ENCODE results near the gene ANKRD29. TPM values are rescaled to one million over a fixed set of nuclear protein-coding genes. Genes with fewer than 3 reads are reported as not detected.

Gene ANKRD29
- total RNA-seq, 4 donors from 2014 or later: 0.75 to 2.2 (median 1.5) TPM

GRCh38 chr18:23574611-23575308 lies 88.0 kb downstream of the ANKRD29 start:
- no peak for TF ChIP-seq EP300 (IDR thresholded peaks at IDR 0.05; ENCODE audit: low read depth)
- no peak for TF ChIP-seq POLR2AphosphoS5 (IDR thresholded peaks at IDR 0.05)
- no peak for TF ChIP-seq POLR2A (IDR thresholded peaks at IDR 0.05)
- TF ChIP-seq CTCF (IDR thresholded peaks at IDR 0.05): no peak
- WGBS, 2 donors (ENCODE audit: low coverage in 1 of 2): 53 to 69% methylated on average over 2 to 5 of the region's 5 CpGs
- Histone ChIP-seq H3K36me3 (peaks cover 0 to 13% (median 6%) of the 10 kb centered on the region in 4 donors), H3K27ac (peak overlapping the region; percentile 19 to 67 (median 34)), H3K27me3 (no peaks in the 10 kb centered on the region), H3K4me3 (no peak overlapping the region), H3K4me1 (peaks cover 0 to 29% (median 0%) of the 10 kb centered on the region in 4 donors), H3K9me3 (no peaks in the 10 kb centered on the region)
- intact Hi-C loops (cut with DNase I; ENCODE audit: low total_unique reads) (no loop called here), in situ Hi-C loops (cut with MboI; ENCODE audit: low pct_ligation_motif_present in 1 of 4, low pct_unique_long_range_greater_than_20kb in 1 of 4, low sequenced_read_pairs in 3 of 4) (loop anchor here in 1 of 4 donors (5.0 kb wide), 1 partner anchor 52 kb away; no protein-coding TSS in a partner anchor)
- DNase-seq: no peak

GRCh38 chr18:23573626-23574431 lies 88.9 kb downstream of the ANKRD29 start:
- TF ChIP-seq EP300 (IDR thresholded peaks at IDR 0.05; ENCODE audit: low read depth) (no peak), POLR2AphosphoS5 (IDR thresholded peaks at IDR 0.05) (no peak), CTCF (IDR thresholded peaks at IDR 0.05) (no peak), POLR2A (IDR thresholded peaks at IDR 0.05) (no peak)
- Histone ChIP-seq H3K4me1 (peaks cover 0 to 20% (median 0%) of the 10 kb centered on the region in 4 donors), H3K4me3 (no peak overlapping the region), H3K9me3 (no peaks in the 10 kb centered on the region), H3K36me3 (peaks cover 0 to 14% (median 7%) of the 10 kb centered on the region in 4 donors), H3K27me3 (no peaks in the 10 kb centered on the region), H3K27ac (peak overlapping the region; percentile 19 to 67 (median 34))
- intact Hi-C loops (cut with DNase I; ENCODE audit: low total_unique reads): no loop called here
- in situ Hi-C loops (cut with MboI; ENCODE audit: low pct_ligation_motif_present in 1 of 4, low pct_unique_long_range_greater_than_20kb in 1 of 4, low sequenced_read_pairs in 3 of 4): no loop called here
- WGBS, 2 donors (ENCODE audit: low coverage in 1 of 2): 0 to 52% methylated on average over 1 to 6 of the region's 6 CpGs
- DNase-seq: no peak

- intact Hi-C loops (cut with DNase I; ENCODE audit: low total_unique reads) (no loop called here), in situ Hi-C loops (cut with MboI; ENCODE audit: low pct_ligation_motif_present in 1 of 4, low pct_unique_long_range_greater_than_20kb in 1 of 4, low sequenced_read_pairs in 3 of 4) (no loop called here)
- H3K27me3 ChIP-seq: no peaks in the 10 kb centered on the region
- peaks cover 0 to 20% (median 0%) of the 10 kb centered on the region in 4 donors for H3K4me1 ChIP-seq
- H3K27ac ChIP-seq: peak overlapping the region in 1 of 4 donors; percentile 8
- TF ChIP-seq POLR2AphosphoS5 (IDR thresholded peaks at IDR 0.05): no peak
- TF ChIP-seq CTCF (IDR thresholded peaks at IDR 0.05): no peak
- TF ChIP-seq POLR2A (IDR thresholded peaks at IDR 0.05): no peak
- no peak for TF ChIP-seq EP300 (IDR thresholded peaks at IDR 0.05; ENCODE audit: low read depth)
- no peaks in the 10 kb centered on the region for H3K9me3 ChIP-seq
- no peak for DNase-seq
- peaks cover 0 to 22% (median 10%) of the 10 kb centered on the region in 4 donors for H3K36me3 ChIP-seq
- 85 to 92% methylated on average over 4 of the region's 4 CpGs for WGBS, 2 donors (ENCODE audit: low coverage in 1 of 2)
- H3K4me3 ChIP-seq: no peak overlapping the region
Observed at GRCh38 chr18:23573020-23573419, 89.7 kb downstream of the ANKRD29 start.

- no peak for DNase-seq
- peaks cover 0 to 26% (median 13%) of the 10 kb centered on the region in 4 donors for H3K36me3 ChIP-seq
- peaks cover 0 to 20% (median 0%) of the 10 kb centered on the region in 4 donors for H3K4me1 ChIP-seq
- H3K9me3 ChIP-seq: no peaks in the 10 kb centered on the region
- in situ Hi-C loops (cut with MboI; ENCODE audit: low pct_ligation_motif_present in 1 of 4, low pct_unique_long_range_greater_than_20kb in 1 of 4, low sequenced_read_pairs in 3 of 4) (no loop called here), intact Hi-C loops (cut with DNase I; ENCODE audit: low total_unique reads) (no loop called here)
- no peak overlapping the region for H3K4me3 ChIP-seq
- TF ChIP-seq CTCF (IDR thresholded peaks at IDR 0.05) (no peak), EP300 (IDR thresholded peaks at IDR 0.05; ENCODE audit: low read depth) (no peak), POLR2A (IDR thresholded peaks at IDR 0.05) (no peak), POLR2AphosphoS5 (IDR thresholded peaks at IDR 0.05) (no peak)
- no peaks in the 10 kb centered on the region for H3K27me3 ChIP-seq
- H3K27ac ChIP-seq: no peak overlapping the region
- WGBS, 2 donors (ENCODE audit: low coverage in 1 of 2): 86 to 91% methylated on average over 3 to 5 of the region's 5 CpGs
Observed at GRCh38 chr18:23572570-23572969, 90.1 kb downstream of the ANKRD29 start.
